Measurements from ENCODE around the gene STAT2.
A peak's percentile ranks its signal among the peaks of the same experiment; 100 is the strongest.
"Not testable (repeated sequence)": the region's sequence is repeated elsewhere in the genome, so short reads cannot be mapped to it uniquely, and the experiment has no call there.

Gene STAT2

DNA sequence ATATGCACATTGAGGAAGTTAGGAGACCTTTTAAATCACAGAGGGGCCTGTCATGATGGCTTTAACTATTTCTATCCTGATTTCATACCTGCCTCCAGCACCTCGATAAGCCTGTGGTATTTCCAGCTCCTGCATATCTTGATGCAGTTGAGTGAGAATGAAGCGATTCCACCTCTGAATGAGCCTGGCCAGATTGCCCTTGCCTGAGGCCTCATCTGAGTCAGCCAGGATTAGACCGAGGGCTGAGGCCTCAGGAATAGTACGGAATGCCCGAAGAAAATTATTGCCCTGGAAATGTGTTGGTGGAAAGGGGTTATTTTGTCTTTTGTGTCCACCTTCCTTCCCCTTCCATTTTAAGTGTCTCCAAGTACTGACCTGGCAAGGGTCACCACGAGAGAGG lies 35.7 kb downstream of the STAT2 start:
- DNase-seq = no peak

DNA sequence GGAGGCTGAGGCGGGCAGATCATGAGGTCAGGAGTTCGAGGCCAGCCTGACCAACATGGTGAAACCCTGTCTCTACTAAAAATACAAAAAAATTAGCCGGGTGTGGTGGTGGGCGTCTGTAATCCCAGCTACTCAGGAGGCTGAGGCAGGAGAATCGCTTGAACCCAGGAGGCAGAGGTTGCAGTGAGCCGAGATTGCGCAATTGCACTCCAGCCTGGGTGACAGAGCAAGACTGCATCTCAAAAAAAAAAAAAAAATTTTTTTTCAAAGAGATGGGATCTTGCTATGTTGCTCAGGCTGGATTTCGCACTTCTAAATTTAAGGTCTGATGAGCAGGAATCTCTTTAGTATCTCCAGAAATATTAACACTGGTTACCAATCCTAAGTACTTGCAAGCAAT lies 38.3 kb downstream of the STAT2 start:
- not testable (repeated sequence) for DNase-seq

DNA sequence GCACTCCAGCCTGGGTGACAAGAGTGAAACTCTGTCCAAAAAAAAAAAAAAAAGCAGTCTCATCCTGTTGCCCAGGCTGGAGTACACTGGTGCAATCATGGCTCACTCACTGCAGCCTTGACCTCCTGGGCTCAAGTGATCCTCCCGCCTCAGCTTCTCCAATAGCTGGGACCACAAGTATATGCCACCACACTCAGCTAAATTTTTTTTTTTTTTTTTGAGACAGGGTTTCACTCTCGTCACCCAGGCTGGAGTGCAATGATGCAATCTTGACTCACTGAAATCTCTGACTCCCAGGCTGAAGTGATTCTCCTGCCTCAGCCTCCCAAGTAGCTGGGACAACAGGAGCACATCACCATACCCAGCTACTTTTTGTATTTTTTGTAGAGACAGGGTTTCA lies 38.9 kb downstream of the STAT2 start:
- no peak for DNase-seq

DNA sequence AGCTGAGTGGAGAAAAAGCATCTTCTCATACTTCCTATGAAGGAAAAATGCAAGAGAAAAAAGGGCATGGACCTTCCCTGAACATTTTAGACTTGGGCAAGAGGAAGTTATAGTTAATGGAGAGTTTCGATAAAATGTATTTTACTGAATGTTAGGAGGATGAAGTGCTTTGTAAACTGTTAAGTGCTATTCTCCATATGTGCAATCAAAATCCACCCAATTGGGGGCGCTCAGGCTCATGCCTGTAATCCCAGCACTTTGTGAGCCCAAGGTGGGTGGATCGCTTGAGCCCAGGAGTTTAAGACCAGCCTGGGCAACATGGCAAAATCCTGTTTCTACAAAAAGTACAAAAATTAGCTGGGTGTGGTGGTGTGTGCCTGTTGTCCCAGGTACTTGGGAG lies 42.2 kb downstream of the STAT2 start:
- no peak for DNase-seq

DNA sequence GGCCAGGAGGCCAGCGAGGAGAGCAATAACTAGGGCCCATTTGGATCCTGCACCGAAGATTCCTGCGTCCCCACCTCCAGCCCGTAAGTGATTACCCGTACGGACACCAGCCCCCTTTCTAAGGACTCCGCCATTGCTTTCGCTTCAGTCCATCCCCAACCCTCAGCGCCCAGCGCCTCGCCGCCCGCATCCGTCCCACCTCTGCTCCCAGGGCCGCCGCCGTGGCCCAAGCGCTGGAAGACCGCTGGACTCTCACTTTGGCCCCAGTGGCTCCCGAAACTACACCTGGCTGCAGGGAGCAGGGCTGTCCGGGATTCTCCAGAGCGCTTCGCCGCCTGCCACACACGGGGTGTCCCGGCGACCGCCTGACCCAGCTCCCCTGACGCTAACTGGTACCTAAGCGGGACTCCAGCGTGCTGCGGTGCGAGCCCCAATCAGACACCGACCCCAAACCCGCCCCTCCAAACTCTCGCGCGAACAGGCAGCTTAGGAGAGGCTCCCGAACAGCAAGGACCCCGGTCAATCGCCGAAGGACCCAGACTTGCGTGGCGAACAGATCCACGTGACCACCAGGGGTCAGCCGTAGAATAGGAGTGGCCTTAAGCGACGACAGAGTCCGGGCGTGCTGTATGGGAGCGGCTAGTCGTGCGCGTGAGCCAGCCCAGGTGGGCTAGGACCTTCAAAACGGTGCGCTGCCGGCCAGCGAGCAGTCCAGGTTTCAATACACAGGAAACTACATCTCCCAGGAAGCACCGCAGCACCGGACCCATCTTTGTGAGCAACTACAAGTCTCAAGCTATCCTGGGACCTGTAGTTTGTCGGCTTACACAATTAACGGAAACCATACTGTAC lies 44.1 kb downstream of the STAT2 start, which contains the start of gene CNPY2:
Gene CNPY2 (minus strand): TSS at position 367 of the 852 bp plus-strand sequence. CDS start 771 bp downstream, outside the sequence.
- peak; percentile 91 for DNase-seq

DNA sequence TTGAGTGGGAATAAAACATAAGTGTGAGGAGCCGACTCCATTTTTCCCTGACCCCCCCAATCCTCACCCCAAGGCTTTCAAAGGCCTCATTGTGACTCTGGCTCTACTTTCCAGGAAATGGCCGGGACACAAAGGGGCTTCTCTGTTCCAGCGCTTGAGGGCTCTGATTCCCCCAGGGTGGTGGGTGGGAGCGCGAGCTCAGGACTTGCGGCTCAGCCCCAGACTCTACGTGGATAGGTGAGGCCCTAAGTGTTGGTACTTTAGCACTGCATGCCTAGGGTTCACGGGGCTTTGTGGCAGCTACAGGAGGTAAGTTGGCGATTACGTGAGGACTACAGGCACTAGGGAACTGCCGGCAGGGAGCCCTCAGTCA lies 44.7 kb downstream of the STAT2 start:
- DNase-seq = no peak

DNA sequence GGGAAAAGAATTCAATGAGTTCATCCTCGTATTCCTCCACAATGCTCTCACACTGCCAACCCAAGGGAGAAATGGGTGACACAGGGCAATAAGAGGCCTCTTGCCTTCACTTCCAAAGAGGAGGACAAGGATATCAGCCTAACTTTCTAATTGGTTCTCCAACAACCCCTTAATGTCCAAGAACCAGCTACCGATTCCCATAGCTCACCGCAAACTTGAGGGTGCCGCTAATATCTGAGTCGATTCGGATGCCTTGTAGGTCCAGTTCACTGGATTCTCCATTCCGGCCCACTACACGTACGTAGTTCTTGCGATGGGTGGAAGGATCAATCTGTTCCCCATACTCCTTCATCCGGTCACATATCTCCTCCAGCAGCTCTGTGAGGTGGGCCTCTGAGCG lies 48.9 kb downstream of the STAT2 start:
- DNase-seq = no peak

DNA sequence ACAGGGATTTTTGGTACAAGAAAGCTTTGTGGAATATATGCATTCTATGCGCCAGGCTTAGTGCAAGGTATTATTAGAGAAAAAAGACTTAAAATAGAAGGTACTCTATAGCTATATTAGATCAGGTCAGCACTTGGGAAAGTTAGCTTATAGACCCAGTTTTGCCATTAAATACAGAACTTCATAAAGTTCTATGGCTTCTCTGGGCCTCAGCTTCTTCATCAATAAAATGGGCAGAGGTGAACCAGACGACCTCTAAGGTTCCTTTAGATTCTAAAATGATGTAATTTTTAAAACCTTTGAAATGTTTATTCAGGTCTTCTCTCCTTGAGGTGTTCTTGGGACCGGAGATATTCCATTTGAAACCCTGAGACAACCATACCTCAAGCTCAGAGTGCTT lies 51.2 kb downstream of the STAT2 start:
- no peak for DNase-seq

DNA sequence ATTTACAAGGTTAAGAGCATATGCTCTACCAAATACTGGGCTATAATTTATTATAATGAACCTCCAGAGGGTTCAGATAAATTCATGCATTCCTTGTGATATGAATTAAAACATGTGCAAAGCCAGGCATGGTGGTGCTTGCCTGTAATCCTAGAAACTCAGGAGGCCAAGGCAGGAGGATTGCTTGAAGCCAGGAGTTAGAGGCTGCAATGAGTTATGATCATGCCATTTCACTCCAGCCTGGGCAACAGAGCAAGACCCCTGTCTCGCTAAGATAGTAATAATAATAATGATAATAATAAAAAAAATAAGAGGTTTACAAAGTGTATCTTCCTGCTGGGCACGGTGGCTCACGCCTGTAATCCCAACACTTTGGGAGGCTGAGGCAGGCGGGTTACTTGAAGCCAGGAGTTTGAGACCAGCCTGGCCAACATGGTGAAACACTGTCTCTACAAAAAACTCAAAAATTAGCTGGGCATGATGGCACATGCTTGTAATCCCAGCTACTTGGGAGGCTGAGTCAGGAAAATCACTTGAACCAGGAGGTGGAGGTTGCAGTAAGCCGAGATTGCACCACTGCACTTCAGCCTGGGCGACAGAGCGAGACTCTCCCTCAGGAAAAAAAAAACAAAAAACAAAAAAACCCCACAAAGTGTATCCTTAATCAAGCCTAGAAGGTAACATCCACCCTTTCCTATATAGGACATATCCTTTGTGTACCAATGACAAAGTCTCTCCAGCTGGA lies 52.5 kb downstream of the STAT2 start:
- no peak for DNase-seq

DNA sequence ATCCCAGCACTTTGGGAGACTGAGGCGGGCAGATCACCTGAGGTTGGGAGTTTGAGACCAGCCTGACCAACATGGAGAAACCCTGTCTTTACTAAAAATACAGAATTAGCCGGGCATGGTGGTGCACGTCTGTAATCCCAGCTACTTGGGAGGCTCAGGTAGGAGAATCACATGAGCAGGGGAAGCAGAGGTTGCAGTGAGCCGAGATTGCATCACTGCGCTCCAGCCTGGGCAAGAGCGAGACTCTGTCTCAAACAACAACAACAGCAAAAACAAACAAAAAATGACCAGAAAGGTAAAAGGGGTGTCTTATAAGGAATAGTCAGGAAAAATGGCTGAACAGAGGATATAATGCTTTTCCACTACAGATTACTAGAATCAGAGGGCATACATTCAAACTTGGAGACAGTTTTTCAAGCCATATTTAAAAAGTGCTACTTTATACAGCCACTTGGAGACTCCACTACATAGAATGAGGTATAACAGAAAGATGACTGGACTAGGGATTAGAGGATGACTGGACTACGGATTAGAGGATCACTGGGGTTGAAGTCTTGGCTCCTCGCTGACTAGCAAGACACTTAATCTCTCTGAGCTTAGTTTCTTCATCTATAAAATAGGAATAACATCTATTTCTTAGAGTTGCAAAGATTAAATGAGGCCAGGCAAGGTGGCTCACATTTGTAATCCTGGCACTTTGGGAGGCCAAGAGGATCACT lies 54.9 kb downstream of the STAT2 start:
- DNase-seq = no peak

DNA sequence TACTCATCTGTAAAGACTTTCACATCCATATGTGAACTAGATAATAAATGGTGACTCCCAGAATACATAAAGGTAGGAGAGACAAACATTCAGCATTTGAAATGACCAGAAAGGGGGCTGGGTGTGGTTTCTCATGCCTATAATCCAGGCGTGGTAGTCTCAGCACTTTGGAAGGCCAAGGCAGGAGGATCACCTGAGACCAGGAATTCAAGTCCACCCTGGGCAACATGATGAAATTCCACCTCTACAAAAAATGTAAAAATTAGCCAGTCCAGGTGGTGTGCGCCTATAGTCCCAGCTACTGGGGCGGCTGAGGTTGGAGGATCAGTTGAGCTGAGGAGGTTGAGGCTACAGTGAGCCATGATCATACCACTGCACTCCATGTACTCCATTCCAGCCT lies 55.6 kb downstream of the STAT2 start:
- DNase-seq = no peak

DNA sequence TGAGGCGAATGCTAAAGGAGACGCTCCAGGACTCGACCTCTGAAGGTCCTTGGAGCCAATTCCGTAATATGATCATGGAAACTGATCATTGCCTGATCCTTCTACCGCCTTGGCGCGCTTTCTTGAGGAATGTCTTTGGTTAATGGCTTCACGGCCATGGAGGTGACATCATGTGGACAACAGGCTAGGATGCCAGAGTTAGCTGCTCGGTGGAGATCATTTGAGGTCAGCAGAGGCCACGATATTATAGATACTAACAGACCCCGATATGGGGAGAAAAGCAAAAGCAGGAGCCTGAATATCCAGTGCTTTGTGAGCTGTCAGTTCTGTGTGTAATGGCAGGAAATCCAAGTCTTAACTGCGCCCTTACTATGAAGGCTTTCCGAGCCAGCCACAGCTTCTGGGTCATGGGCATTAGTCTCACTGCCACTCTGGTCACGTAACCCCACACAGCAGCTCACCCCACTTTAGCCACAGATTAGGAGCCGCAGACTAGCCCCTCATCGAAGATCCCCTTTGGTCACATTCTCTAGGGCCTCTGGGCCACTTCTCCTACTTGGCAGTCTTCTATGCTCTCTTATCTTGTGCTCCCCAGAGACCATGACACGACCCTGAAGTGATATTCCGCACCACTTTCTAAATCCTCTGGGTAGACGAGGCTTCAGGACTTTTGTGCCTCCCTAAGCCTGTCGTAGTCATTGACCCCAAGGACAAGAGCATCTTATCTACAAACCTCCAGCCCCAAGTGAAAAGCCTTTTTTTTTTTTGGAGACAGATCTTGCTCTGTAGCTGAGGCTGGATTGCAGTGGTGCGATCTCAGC lies 59.1 kb downstream of the STAT2 start:
- no peak for DNase-seq

DNA sequence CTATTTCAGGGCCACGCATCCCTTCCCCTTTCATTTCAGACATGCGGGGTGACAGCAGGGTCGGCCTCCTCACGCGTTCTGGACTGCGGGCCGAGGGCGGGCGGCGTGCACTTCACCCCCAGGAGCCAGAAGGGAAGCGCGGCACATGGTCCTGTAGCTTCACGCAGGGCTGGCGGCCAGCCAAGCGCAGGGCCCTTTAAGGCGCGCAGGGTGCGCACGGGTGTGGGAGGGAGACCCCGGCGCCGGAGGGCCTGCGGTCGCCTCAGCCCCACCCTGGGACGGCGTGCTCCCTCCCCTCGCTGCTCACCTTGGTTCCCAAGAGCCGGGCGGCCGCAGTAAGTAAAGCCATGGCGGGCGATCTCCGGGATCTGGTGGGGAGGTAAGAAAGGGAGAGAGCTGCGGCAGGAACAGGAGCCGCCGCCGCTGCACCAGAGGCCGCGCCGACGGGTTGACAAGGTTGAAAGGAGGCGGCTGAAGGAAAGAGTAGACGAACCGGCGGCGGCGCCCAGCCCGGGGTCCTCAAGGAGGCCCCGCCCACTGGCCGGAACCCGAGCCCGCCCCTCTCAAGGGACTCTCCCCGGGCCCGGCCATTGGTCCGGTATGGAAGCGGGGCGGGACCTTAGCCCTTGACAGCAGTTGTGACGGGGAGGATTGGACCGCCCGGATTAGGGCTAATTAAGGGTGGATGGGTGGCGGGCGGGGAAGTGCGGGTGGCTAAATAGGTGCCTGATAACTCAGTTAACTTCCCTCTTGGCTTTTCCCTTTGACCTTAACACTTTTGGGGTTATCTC lies 59.9 kb downstream of the STAT2 start, which contains the start of gene CS:
Gene CS (minus strand): TSS at position 478 of the 791 bp plus-strand sequence. CDS start 129 bp downstream, at position 349.
- peak; percentile 97 for DNase-seq

DNA sequence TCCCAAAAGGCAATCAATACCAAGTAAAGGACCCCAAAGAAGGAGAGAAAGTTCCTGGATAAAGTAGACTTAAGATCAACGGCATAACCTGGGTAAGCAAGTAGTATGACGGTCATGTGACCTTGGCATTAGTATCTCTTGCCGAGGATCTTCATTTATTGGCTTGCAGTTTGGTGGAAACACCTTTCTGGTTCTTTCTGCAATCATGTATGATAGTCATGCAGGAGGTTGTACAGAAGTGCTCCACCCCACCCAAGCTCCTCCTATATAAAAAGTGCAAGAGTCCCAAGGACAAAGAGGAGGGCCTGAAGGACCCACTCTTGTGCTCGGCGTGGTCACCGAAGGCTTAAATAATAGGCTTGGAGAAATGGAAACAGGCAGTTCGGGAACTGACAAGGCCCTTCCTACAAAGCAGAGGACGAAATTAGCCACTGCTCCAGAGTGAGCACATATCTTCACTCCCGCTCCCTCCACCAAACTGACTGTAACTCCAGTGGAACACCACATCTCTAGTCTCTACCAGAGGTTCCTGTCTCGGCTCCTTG lies 60.5 kb downstream of the STAT2 start:
- peak; percentile 19 for DNase-seq

DNA sequence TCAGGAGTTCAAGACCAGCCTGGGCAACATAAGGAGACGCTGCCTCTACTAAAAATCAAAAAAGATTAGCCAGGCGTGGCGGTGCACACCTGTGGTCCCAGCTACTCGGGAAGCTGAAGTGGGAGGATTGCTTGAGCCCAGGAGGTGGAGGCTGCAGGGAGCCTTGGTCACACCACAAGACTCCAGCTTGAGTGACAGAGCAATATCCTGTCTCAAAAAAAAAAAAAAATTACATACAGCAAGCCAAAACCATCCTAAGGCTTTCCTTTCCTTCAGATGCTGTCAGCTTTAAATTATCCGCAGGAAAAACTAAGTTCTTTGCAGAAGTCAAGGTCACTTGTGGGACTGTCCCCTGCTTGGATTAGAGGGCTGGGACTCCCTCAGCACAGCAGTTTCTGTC lies 61.1 kb downstream of the STAT2 start:
- DNase-seq = no peak

DNA sequence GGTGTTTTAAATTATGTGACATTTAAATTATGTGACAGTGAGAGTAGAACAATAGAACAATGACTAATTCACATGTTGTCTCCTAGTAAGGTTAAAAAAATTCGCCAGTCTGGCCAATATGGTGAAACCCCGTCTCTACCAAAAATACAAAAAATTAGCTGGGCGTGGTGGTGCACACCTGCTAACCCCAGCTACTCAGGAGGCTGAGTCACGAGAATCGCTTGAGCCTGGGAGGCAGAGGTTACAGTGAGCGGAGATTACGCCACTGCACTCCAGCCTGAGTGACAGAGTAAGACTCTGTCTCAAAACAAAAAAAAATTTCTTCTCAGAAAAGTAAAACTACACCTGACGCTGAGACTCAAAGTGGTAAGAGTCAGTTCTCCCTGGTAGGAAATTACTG lies 62.5 kb downstream of the STAT2 start:
- no peak for DNase-seq

DNA sequence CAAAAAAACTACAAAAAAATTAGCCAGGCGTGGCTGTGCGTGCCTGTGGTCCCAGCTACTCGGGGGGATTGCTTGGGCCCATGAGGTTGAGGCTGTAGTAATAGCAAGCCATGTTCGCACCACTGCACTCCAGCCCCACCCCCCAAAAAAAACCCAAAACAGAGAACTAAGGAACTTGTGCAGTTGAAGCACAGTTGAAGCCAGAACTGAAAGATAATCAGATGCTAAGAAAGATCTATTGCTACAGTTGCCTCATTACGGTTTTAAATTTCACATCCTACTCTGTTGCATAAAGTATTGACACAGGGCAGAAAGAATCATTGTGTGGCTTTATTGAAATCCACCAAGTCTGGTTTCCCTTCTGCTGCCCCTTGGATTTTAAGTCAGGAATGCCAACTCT lies 63.6 kb downstream of the STAT2 start:
- no peak for DNase-seq

DNA sequence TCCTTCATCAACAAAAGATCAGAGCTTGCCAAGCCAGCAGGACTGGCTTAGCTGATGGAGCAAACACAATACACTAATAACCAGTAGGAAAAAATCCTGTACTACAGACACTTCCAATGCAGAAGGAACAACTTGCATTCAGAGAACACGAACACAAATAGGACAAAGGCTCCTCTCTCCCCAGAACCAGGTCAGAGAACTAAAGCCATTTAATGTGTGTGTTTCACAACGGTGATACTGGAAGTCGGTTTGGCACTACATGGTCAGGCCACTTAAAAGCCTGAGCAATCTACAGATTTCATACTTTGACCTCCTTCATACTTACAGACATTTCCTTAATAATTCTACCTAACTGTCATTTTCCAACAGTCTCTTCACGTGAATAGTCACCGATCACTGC lies 66.1 kb downstream of the STAT2 start:
- no peak for DNase-seq
